Cardiac septum (tissue), 1 donor: ENCODE measurements around the gene SH3RF3. TPM values are rescaled to one million over a fixed set of nuclear protein-coding genes. Genes with fewer than 3 reads are reported as not detected.

Experiments
- DNase-seq: peaks from one replicate; pipeline ENCODE4 v3.0.0-alpha.2; 2020; ENCODE audit warnings: low spot score
- intact Hi-C: fragments of 100-400 bp; cut with DNase I; formaldehyde crosslinking; loops from one replicate; pipeline ENCODE4 v1.14.0; 2022
- total RNA-seq: library from RNA; stranded (reverse); fragmentation: NEBNext Ultra II Directional; extraction: Animal tissue kit (Norgen Biotek cat#: 25700); gene quantifications from one replicate; pipeline ENCODE4 v1.2.1, GENCODE V29; 2021
- donor health status: DM: no; HTN: no; CAD: no.

SH3RF3 gene
- total RNA-seq, 1 donor from 2014 or later, result 11.2 TPM

GRCh38 chr2:109516445-109517117 lies 387.6 kb downstream of the SH3RF3 start:
- no peak for DNase-seq
- intact Hi-C loops, result loop anchor here (10.0 kb wide), 1 partner anchor 662 kb away; no protein-coding TSS in a partner anchor

GRCh38 chr2:109517118-109517889 lies 388.3 kb downstream of the SH3RF3 start:
- intact Hi-C loops, result loop anchor here (10.0 kb wide), 1 partner anchor 663 kb away; no protein-coding TSS in a partner anchor
- DNase-seq, result no peak

GRCh38 chr2:109519513-109519912 lies 390.5 kb downstream of the SH3RF3 start:
- DNase-seq, result no peak
- intact Hi-C loops, result loop anchor here (10.0 kb wide), 1 partner anchor 665 kb away; no protein-coding TSS in a partner anchor

GRCh38 chr2:109521233-109522062 lies 392.4 kb downstream of the SH3RF3 start:
- intact Hi-C loops, result no loop called here
- DNase-seq, result peak; percentile 47

- no peak for DNase-seq
- intact Hi-C loops, result no loop called here
Observed at GRCh38 chr2:109522063-109522374, 393.0 kb downstream of the SH3RF3 start.

- intact Hi-C loops, result no loop called here
- DNase-seq, result peak; percentile 55
Observed at GRCh38 chr2:109523121-109523520, 394.1 kb downstream of the SH3RF3 start.

- peak; percentile 68 for DNase-seq
- intact Hi-C loops, result no loop called here
Observed at GRCh38 chr2:109523536-109524361, 394.7 kb downstream of the SH3RF3 start.

- intact Hi-C loops, result no loop called here
- peak; percentile 44 for DNase-seq
Observed at GRCh38 chr2:109525836-109526235, 396.8 kb downstream of the SH3RF3 start.

GRCh38 chr2:109526442-109526970 lies 397.5 kb downstream of the SH3RF3 start:
- DNase-seq, result peak; percentile 15
- intact Hi-C loops, result no loop called here

GRCh38 chr2:109527079-109527478 lies 398.1 kb downstream of the SH3RF3 start:
- DNase-seq, result no peak

GRCh38 chr2:109527846-109528705 lies 399.1 kb downstream of the SH3RF3 start:
- DNase-seq, result peak; percentile 46
- intact Hi-C loops, result no loop called here

More at GRCh38 chr2:109527079-109527478, 398.1 kb downstream of the SH3RF3 start:
- intact Hi-C loops, result no loop called here

GRCh38 chr2:109528811-109529501 lies 400.0 kb downstream of the SH3RF3 start:
- intact Hi-C loops, result no loop called here
- DNase-seq, result peak; percentile 51

GRCh38 chr2:109529532-109530449 lies 400.8 kb downstream of the SH3RF3 start:
- intact Hi-C loops, result no loop called here
- DNase-seq, result peak; percentile 65

GRCh38 chr2:109530712-109531111 lies 401.7 kb downstream of the SH3RF3 start:
- intact Hi-C loops, result no loop called here
- peak; percentile 22 for DNase-seq

GRCh38 chr2:109531221-109531620 lies 402.2 kb downstream of the SH3RF3 start:
- peak; percentile 46 for DNase-seq
- intact Hi-C loops, result no loop called here

- peak; percentile 67 for DNase-seq
- intact Hi-C loops, result no loop called here
Observed at GRCh38 chr2:109531896-109532727, 403.1 kb downstream of the SH3RF3 start.
